B cell (primary cell): Measurements from ENCODE around the gene AGBL4. TPM values are rescaled to one million over a fixed set of nuclear protein-coding genes. Genes with fewer than 3 reads are reported as not detected.
"Not testable (repeated sequence)": the region's sequence is repeated elsewhere in the genome, so short reads cannot be mapped to it uniquely, and the experiment has no call there.

Source experiments
- ATAC-seq: fragments of 200-7000 bp; cut with Tn5 transposase; one replicate; pipeline ENCODE4 v1.10.0; 2021; ENCODE audit warnings: low read depth, mild to moderate bottlenecking, moderate number of reproducible peaks, moderate library complexity
- CTCF ChIA-PET: fragments of 350-600 bp; sonication (Branson Sonifier 250); formaldehyde crosslinking; loops from one replicate; lab custom pipeline; 2021; ENCODE audit warnings: antibody characterized with exemption, inconsistent platforms; lab: Charles Lee
- POLR2A ChIA-PET: fragments of 350-600 bp; sonication (Branson Sonifier 250); formaldehyde crosslinking; loops from one replicate; lab custom pipeline; 2021; ENCODE audit warnings: antibody characterized with exemption; lab: Charles Lee
- DNase-seq: peaks from one replicate; pipeline ENCODE4 v3.0.0; 2013
- H2AFZ ChIP-seq: 2 replicates; pipeline ENCODE4 v1.6.1; 2012; ENCODE audit warnings: mild to moderate bottlenecking, low read depth, low read length; ENCODE audit not compliant: insufficient read depth, poor library complexity, severe bottlenecking
- H3K27ac ChIP-seq, 2 donors: 1 replicate in 1 of 2; 2 replicates in 1 of 2; pipeline ENCODE4 v1.5.1; 2012 to 2013; ENCODE audit warnings: low read length in 2 of 2, mild to moderate bottlenecking in 2 of 2, moderate library complexity in 1 of 2
- H3K27me3 ChIP-seq, 4 experiments: fragments of 200-600 bp in 1 of 4; sonication (generic) in 1 of 4; replicated peaks in 1 of 4; 1 replicate in 2 of 4; 2 replicates in 2 of 4; pipeline versions ENCODE4 v1.6.1 to v1.7.0; 2013 to 2016; ENCODE audit warnings: low read length in 3 of 4, mild to moderate bottlenecking in 2 of 4, mixed read lengths in 1 of 4, moderate library complexity in 1 of 4; ENCODE audit not compliant: insufficient read depth in 4 of 4, control insufficient read depth in 3 of 4; ENCODE audit errors: control extremely low read depth in 1 of 4
- H3K36me3 ChIP-seq, 2 experiments: replicated peaks in 1 of 2; 1 replicate in 1 of 2; 2 replicates in 1 of 2; pipeline versions ENCODE4 v1.6.1 to v1.7.1; 2013; ENCODE audit warnings: low read length in 1 of 2; ENCODE audit not compliant: insufficient read depth in 2 of 2, control insufficient read depth in 1 of 2; ENCODE audit errors: control extremely low read depth in 1 of 2, extremely low read depth in 1 of 2
- H3K4me1 ChIP-seq, 2 donors: fragments of 200-600 bp in 1 of 2; sonication (generic) in 1 of 2; 1 replicate in 1 of 2; 2 replicates in 1 of 2; pipeline versions ENCODE4 v1.5.1 to v1.6.1; 2013 to 2017; ENCODE audit warnings: low read length in 2 of 2; ENCODE audit not compliant: control insufficient read depth in 2 of 2, insufficient read depth in 2 of 2
- H3K4me2 ChIP-seq: replicated peaks from 2 replicates; pipeline ENCODE3; 2012; ENCODE audit warnings: mild to moderate bottlenecking, low read depth, low read length; ENCODE audit not compliant: poor library complexity, severe bottlenecking
- H3K4me3 ChIP-seq, 5 experiments: fragments of 200-600 bp in 1 of 5; sonication (generic) in 1 of 5; 1 replicate in 3 of 5; 2 replicates in 2 of 5; pipeline versions ENCODE4 v1.5.1 to v1.7.0; 2011 to 2016; ENCODE audit warnings: low read length in 4 of 5, mild to moderate bottlenecking in 4 of 5, low read depth in 2 of 5, control low read depth in 1 of 5, moderate library complexity in 1 of 5; ENCODE audit not compliant: insufficient read depth in 1 of 5; ENCODE audit errors: control extremely low read depth in 1 of 5, extremely low read depth in 1 of 5
- H3K79me2 ChIP-seq: fragments of 200-600 bp; sonication (generic); one replicate; pipeline ENCODE4 v1.6.0; 2016; ENCODE audit warnings: low read length; ENCODE audit not compliant: control insufficient read depth, insufficient read depth
- H3K9ac ChIP-seq: fragments of 200-600 bp; sonication (generic); 2 replicates; pipeline ENCODE4 v1.6.1; 2017; ENCODE audit warnings: mild to moderate bottlenecking, low read length, moderate library complexity
- H3K9me3 ChIP-seq, 3 donors: one replicate each; pipeline versions ENCODE4 v1.6.1 to v1.7.1; 2013; ENCODE audit warnings: low read length in 2 of 3; ENCODE audit not compliant: control insufficient read depth in 2 of 3, insufficient read depth in 1 of 3; ENCODE audit errors: control extremely low read depth in 1 of 3
- H4K20me1 ChIP-seq: 2 replicates; pipeline ENCODE4 v1.6.0; 2012; ENCODE audit warnings: mild to moderate bottlenecking, low read length; ENCODE audit not compliant: insufficient read depth, control insufficient read depth, poor library complexity, severe bottlenecking
- H3K27ac Mint-ChIP-seq: one replicate; pipeline ENCODE4 v1.8.0; 2021; ENCODE audit warnings: mixed read lengths
- H3K27me3 Mint-ChIP-seq: one replicate; pipeline ENCODE4 v1.8.0; 2021; ENCODE audit warnings: mixed read lengths
- H3K4me1 Mint-ChIP-seq: one replicate; pipeline ENCODE4 v1.8.0; 2021; ENCODE audit warnings: mixed read lengths
- H3K4me3 Mint-ChIP-seq: one replicate; pipeline ENCODE4 v1.8.0; 2021; ENCODE audit warnings: mixed read lengths
- H3K9me3 Mint-ChIP-seq: one replicate; pipeline ENCODE4 v1.8.0; 2022; ENCODE audit warnings: mixed read lengths; ENCODE audit not compliant: insufficient read depth
- CTCF ChIP-seq: fragments of 200-600 bp; IDR thresholded peaks from one replicate; pipeline ENCODE4 v1.8.0; 2022; ENCODE audit warnings: antibody characterized with exemption, mild to moderate bottlenecking
- EZH2 ChIP-seq: IDR thresholded peaks from 2 replicates; pipeline ENCODE4 v1.6.1; 2012; ENCODE audit warnings: borderline replicate concordance, low read depth, mild to moderate bottlenecking, moderate library complexity, low read length; ENCODE audit not compliant: insufficient read depth, poor library complexity, severe bottlenecking
- WGBS: methylation state at CpG from one replicate; pipeline ENCODE4 v1.1.5; 2013; ENCODE audit warnings: missing lambda C conversion rate; ENCODE audit not compliant: insufficient coverage; 5-methylcytosine and 5-hydroxymethylcytosine counted together
- intact Hi-C: fragments of 100-400 bp; cut with micrococcal nuclease; formaldehyde crosslinking; loops from one replicate; pipeline ENCODE4 v1.10.0; 2022
- polyA plus RNA-seq: library from polyadenylated mRNA; depleted of rRNA; stranded (reverse); fragments of >200 nt; gene quantifications from 2 replicates; pipeline ENCODE4 v1.2.3, GENCODE V29; 2012
- total RNA-seq, 2 donors: library from RNA; stranded (reverse); fragments of 120-200 nt in 1 of 2; gene quantifications; 1 replicate in 1 of 2; 2 replicates in 1 of 2; pipeline versions ENCODE4 v1.2.3 to v1.2.4, GENCODE V29; 2013 to 2022

AGBL4 gene
- total and polyA plus RNA-seq, 2 donors (not counting 1 experiment from before 2014, with no cell fraction given), result 0.07 to 0.12 TPM

DNA sequence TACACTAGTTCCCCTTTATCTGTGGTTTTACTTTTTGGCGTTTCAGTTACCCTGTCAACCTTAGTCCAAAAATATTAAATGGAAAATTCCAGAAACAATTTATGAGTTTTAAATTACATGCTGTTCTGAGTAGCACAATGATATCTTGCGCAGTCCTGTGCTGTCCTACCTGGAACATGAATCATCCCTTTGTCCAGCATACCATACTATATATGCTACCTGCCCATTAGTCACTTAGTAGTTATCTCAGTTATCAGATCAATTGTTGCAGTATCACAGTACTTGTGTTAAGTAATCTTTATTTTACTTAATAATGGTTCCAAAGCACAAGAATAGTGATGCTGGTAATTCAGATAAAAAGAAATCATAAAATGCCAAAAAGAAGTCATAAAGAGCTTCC, 52.7 kb downstream of the AGBL4 start:
- Histone ChIP-seq H3K4me1 (no peaks in the 10 kb centered on the region), H3K79me2 (no peaks in the 10 kb centered on the region), H2AFZ (no peak overlapping the region), H3K36me3 (no peaks in the 10 kb centered on the region), H3K27ac (no peak overlapping the region), H3K4me2 (no peak overlapping the region), H3K4me3 (no peak overlapping the region), H3K9ac (no peak overlapping the region), H3K27me3 (no peaks in the 10 kb centered on the region), H4K20me1 (no peaks in the 10 kb centered on the region), H3K9me3 (no peaks in the 10 kb centered on the region)
- no peak overlapping the region for H3K4me3 Mint-ChIP-seq
- H3K27me3 Mint-ChIP-seq, result no peaks in the 10 kb centered on the region
- no CpG with 5 or more reads among the region's 2 CpGs for WGBS
- TF ChIP-seq EZH2 (no peak), CTCF (no peak)
- DNase-seq (no peak), ATAC-seq (no peak)
- no peak overlapping the region for H3K27ac Mint-ChIP-seq
- no peaks in the 10 kb centered on the region for H3K9me3 Mint-ChIP-seq
- no peaks in the 10 kb centered on the region for H3K4me1 Mint-ChIP-seq
- intact Hi-C loops, result no loop called here
- ChIA-PET CTCF (no interaction called here), POLR2A (no interaction called here)

- ATAC-seq, result no peak
- CTCF ChIA-PET, result no interaction called here
- TF ChIP-seq CTCF (no peak), EZH2 (no peak)
- no peaks in the 10 kb centered on the region for H3K9me3 ChIP-seq
- no peaks in the 10 kb centered on the region for H3K27me3 ChIP-seq
- no peak overlapping the region for H3K27ac ChIP-seq
- no peak overlapping the region for H3K9ac ChIP-seq
- no peak overlapping the region for H3K4me3 Mint-ChIP-seq
- H4K20me1 ChIP-seq, result no peaks in the 10 kb centered on the region
- no CpG with 5 or more reads among the region's 3 CpGs for WGBS
- no peak overlapping the region for H2AFZ ChIP-seq
- POLR2A ChIA-PET, result no interaction called here
- H3K4me3 ChIP-seq, result no peak overlapping the region
- intact Hi-C loops, result no loop called here
- H3K9me3 Mint-ChIP-seq, result peaks cover 2% of the 10 kb centered on the region
- no peaks in the 10 kb centered on the region for H3K4me1 Mint-ChIP-seq
- H3K36me3 ChIP-seq, result no peaks in the 10 kb centered on the region
- H3K27ac Mint-ChIP-seq, result no peak overlapping the region
- no peak overlapping the region for H3K4me2 ChIP-seq
- no peaks in the 10 kb centered on the region for H3K27me3 Mint-ChIP-seq
- no peaks in the 10 kb centered on the region for H3K79me2 ChIP-seq
- H3K4me1 ChIP-seq, result no peaks in the 10 kb centered on the region
- DNase-seq, result no peak
These were observed 72.4 kb downstream of the AGBL4 start for GRCh38 chr1:49951385-49951784.

DNA sequence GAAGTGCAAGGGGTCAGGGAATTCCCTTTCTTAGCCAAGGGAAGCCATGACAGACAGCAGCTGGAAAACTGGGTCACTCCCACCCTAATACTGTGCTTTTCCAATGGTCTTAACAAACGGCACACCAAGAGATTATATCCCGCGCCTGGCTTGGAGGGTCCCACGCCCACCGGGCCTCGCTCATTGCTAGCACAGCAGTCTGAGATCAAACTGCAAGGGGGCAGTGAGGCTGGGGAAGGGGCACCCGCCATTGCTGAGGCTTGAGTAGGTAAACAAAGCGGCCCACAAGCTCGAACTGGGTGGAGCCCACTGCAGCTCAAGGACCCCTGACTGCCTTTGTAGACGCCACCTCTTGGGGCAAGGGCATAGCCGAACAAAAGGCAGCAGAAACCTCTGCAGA, 108.5 kb downstream of the AGBL4 start:
- ATAC-seq, H3K9ac ChIP-seq, POLR2A ChIA-PET, H3K4me1 Mint-ChIP-seq, H2AFZ ChIP-seq, H3K4me2 ChIP-seq, H3K4me3 Mint-ChIP-seq, H3K27me3 Mint-ChIP-seq, H3K4me3 ChIP-seq, H3K27ac ChIP-seq, CTCF ChIA-PET, H3K9me3 Mint-ChIP-seq, H3K79me2 ChIP-seq, H4K20me1 ChIP-seq, H3K27me3 ChIP-seq, intact Hi-C loops, H3K4me1 ChIP-seq, H3K27ac Mint-ChIP-seq, DNase-seq, H3K36me3 ChIP-seq: not testable (repeated sequence)
- 89% methylated on average over 11 of the region's 11 CpGs for WGBS
- H3K9me3 ChIP-seq, result peaks cover 0 to 23% (median 0%) of the 10 kb centered on the region in 3 donors
